Measurements from ENCODE around the gene PITX3. TPM values are rescaled to one million over a fixed set of nuclear protein-coding genes. Genes with fewer than 3 reads are reported as not detected.

Gene PITX3
- polyA plus RNA-seq, 1 of the 3 experiments (the other 2 are of a cell fraction), result not detected

- Histone ChIP-seq H4K20me1 (ENCODE audit: insufficient read depth) (peaks cover 13% of the 10 kb centered on the region), H3K79me2 (ENCODE audit: insufficient read depth) (peaks cover 69% of the 10 kb centered on the region), H3K9me3 (no peaks in the 10 kb centered on the region), H3F3A (replicated peaks; ENCODE audit: insufficient read depth) (peaks cover under 1% of the 10 kb centered on the region), H3K9ac (no peak overlapping the region), H3K4me3 (ENCODE audit: low read depth in 2 of 2, low read length in 1 of 2) (no peak overlapping the region), H3K27ac (ENCODE audit: low read depth in 2 of 2, low read length in 1 of 2) (no peak overlapping the region), H3K27me3 (ENCODE audit: insufficient read depth) (no peaks in the 10 kb centered on the region), H3K9me2 (no peaks in the 10 kb centered on the region), H3K4me1 (ENCODE audit: control insufficient read depth in 1 of 2, insufficient read depth in 2 of 2, low read depth in 1 of 2, low read length in 1 of 2) (peaks cover under 1% of the 10 kb centered on the region in 2 experiments; a peak in 1 of 4 replicates), H3K36me3 (replicated peaks in 1 of 2; ENCODE audit: control insufficient read depth in 1 of 2, insufficient read depth in 2 of 2, low read length in 1 of 2) (peaks cover 7 to 16% of the 10 kb centered on the region in 2 experiments), H2AFZ (ENCODE audit: low read depth) (no peak overlapping the region), H3K4me2 (no peak overlapping the region)
- WGBS (ENCODE audit: low lambda C conversion rate), result 86% methylated on average over 2 of the region's 2 CpGs
- ChIA-PET POLR2A (no interaction called here), CTCF (interaction anchor here (1.0 to 1.5 kb wide), 2 partner anchors 10 to 61 kb away, joined by 4 read pairs; no protein-coding TSS in a partner anchor)
- TF ChIP-seq EP300 (IDR thresholded peaks at IDR 0.05; ENCODE audit: borderline replicate concordance in 1 of 2, low read depth in 1 of 2, low read length in 1 of 2), result no peak
- DNase-seq, result no peak
Observed at GRCh38 chr10:102286216-102286615, 44.9 kb upstream of the PITX3 start.

GRCh38 chr10:102285133-102285532 is 43.8 kb upstream of the PITX3 start:
- H3K9me3 ChIP-seq, result no peaks in the 10 kb centered on the region
- no peak overlapping the region for H3K4me3 ChIP-seq (ENCODE audit: low read depth in 2 of 2, low read length in 1 of 2)
- peaks cover 14% of the 10 kb centered on the region for H4K20me1 ChIP-seq (ENCODE audit: insufficient read depth)
- WGBS (ENCODE audit: low lambda C conversion rate), result 97% methylated on average over 2 of the region's 2 CpGs
- H3K4me1 ChIP-seq (ENCODE audit: control insufficient read depth in 1 of 2, insufficient read depth in 2 of 2, low read depth in 1 of 2, low read length in 1 of 2), result peaks cover 11% of the 10 kb centered on the region in 2 experiments; a peak in 3 of 4 replicates
- H3K79me2 ChIP-seq (ENCODE audit: insufficient read depth), result peaks cover 61% of the 10 kb centered on the region
- TF ChIP-seq, protein P1, sequence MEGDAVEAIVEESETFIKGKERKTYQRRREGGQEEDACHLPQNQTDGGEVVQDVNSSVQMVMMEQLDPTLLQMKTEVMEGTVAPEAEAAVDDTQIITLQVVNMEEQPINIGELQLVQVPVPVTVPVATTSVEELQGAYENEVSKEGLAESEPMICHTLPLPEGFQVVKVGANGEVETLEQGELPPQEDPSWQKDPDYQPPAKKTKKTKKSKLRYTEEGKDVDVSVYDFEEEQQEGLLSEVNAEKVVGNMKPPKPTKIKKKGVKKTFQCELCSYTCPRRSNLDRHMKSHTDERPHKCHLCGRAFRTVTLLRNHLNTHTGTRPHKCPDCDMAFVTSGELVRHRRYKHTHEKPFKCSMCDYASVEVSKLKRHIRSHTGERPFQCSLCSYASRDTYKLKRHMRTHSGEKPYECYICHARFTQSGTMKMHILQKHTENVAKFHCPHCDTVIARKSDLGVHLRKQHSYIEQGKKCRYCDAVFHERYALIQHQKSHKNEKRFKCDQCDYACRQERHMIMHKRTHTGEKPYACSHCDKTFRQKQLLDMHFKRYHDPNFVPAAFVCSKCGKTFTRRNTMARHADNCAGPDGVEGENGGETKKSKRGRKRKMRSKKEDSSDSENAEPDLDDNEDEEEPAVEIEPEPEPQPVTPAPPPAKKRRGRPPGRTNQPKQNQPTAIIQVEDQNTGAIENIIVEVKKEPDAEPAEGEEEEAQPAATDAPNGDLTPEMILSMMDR (IDR thresholded peaks at IDR 0.05), result no peak
- no peak for TF ChIP-seq YY1 (IDR thresholded peaks at IDR 0.05; ENCODE audit: low read depth)
- TF ChIP-seq NRF1 (IDR thresholded peaks at IDR 0.05; ENCODE audit: low read depth, low read length), result no peak
- TF ChIP-seq FOSL2 (IDR thresholded peaks at IDR 0.05; ENCODE audit: borderline replicate concordance, low read depth), result no peak
- TF ChIP-seq RCOR1 (IDR thresholded peaks at IDR 0.05; ENCODE audit: low read length), result no peak
- TF ChIP-seq RFX5 (IDR thresholded peaks at IDR 0.05; ENCODE audit: low read length), result no peak
- no peak for TF ChIP-seq SIN3A (IDR thresholded peaks at IDR 0.05; ENCODE audit: borderline replicate concordance, low read depth, low read length)
- TF ChIP-seq, protein P2, sequence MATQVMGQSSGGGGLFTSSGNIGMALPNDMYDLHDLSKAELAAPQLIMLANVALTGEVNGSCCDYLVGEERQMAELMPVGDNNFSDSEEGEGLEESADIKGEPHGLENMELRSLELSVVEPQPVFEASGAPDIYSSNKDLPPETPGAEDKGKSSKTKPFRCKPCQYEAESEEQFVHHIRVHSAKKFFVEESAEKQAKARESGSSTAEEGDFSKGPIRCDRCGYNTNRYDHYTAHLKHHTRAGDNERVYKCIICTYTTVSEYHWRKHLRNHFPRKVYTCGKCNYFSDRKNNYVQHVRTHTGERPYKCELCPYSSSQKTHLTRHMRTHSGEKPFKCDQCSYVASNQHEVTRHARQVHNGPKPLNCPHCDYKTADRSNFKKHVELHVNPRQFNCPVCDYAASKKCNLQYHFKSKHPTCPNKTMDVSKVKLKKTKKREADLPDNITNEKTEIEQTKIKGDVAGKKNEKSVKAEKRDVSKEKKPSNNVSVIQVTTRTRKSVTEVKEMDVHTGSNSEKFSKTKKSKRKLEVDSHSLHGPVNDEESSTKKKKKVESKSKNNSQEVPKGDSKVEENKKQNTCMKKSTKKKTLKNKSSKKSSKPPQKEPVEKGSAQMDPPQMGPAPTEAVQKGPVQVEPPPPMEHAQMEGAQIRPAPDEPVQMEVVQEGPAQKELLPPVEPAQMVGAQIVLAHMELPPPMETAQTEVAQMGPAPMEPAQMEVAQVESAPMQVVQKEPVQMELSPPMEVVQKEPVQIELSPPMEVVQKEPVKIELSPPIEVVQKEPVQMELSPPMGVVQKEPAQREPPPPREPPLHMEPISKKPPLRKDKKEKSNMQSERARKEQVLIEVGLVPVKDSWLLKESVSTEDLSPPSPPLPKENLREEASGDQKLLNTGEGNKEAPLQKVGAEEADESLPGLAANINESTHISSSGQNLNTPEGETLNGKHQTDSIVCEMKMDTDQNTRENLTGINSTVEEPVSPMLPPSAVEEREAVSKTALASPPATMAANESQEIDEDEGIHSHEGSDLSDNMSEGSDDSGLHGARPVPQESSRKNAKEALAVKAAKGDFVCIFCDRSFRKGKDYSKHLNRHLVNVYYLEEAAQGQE (IDR thresholded peaks at IDR 0.05; ENCODE audit: low read depth, low read length), result no peak
- TF ChIP-seq TEAD4 (IDR thresholded peaks at IDR 0.05; ENCODE audit: borderline replicate concordance, insufficient read depth), result no peak
- no peak for TF ChIP-seq EZH2phosphoT487 (IDR thresholded peaks at IDR 0.05; ENCODE audit: borderline replicate concordance, low read depth)
- TF ChIP-seq RAD21 (IDR thresholded peaks at IDR 0.05; ENCODE audit: low read length), result no peak
- TF ChIP-seq TAF1 (IDR thresholded peaks at IDR 0.05; ENCODE audit: borderline replicate concordance, low read depth, low read length), result no peak
- no peak overlapping the region for H2AFZ ChIP-seq (ENCODE audit: low read depth)
- CTCF ChIA-PET, result interaction anchor here (1.0 to 1.5 kb wide), 2 partner anchors 9 to 62 kb away, joined by 4 read pairs; no protein-coding TSS in a partner anchor
- H3K36me3 ChIP-seq (replicated peaks in 1 of 2; ENCODE audit: control insufficient read depth in 1 of 2, insufficient read depth in 2 of 2, low read length in 1 of 2), result peaks cover 7 to 16% of the 10 kb centered on the region in 2 experiments
- peaks cover 9% of the 10 kb centered on the region for H3F3A ChIP-seq (replicated peaks; ENCODE audit: insufficient read depth)
- no peak for DNase-seq
- H3K27ac ChIP-seq (ENCODE audit: low read depth in 2 of 2, low read length in 1 of 2), result no peak overlapping the region
- no peak overlapping the region for H3K4me2 ChIP-seq
- POLR2A ChIA-PET, result no interaction called here
- no peak overlapping the region for H3K9ac ChIP-seq
- H3K27me3 ChIP-seq (ENCODE audit: insufficient read depth), result no peaks in the 10 kb centered on the region
- H3K9me2 ChIP-seq, result no peaks in the 10 kb centered on the region

Data from SK-N-SH (cell line).